CD4-positive, alpha-beta T cell treated with Interleukin-6 at 100 ng/mL for 8 hours (primary cell): ENCODE results near the gene YWHAQ.
"Not testable (repeated sequence)": the region's sequence is repeated elsewhere in the genome, so short reads cannot be mapped to it uniquely, and the experiment has no call there.

Source experiments
- DNase-seq: peaks from one replicate; pipeline ENCODE4 v3.0.0-alpha.2; 2020; ENCODE audit warnings: mixed read lengths, low spot score

The YWHAQ gene

GRCh38 chr2:9594366-9595054 is 36.3 kb downstream of the YWHAQ start:
- DNase-seq: no peak

- DNase-seq: no peak
Measured at GRCh38 chr2:9593925-9594324, 36.9 kb downstream of the YWHAQ start.

- DNase-seq: no peak
Measured at GRCh38 chr2:9592699-9593098, 38.1 kb downstream of the YWHAQ start.

GRCh38 chr2:9590641-9591040 is 40.2 kb downstream of the YWHAQ start:
- no peak for DNase-seq

- DNase-seq: no peak
Measured at GRCh38 chr2:9586465-9586864, 44.3 kb downstream of the YWHAQ start.

- no peak for DNase-seq
Measured at GRCh38 chr2:9585486-9585885, 45.3 kb downstream of the YWHAQ start.

- not testable (repeated sequence) for DNase-seq
Measured at GRCh38 chr2:9584902-9585301, 45.9 kb downstream of the YWHAQ start.

- no peak for DNase-seq
Measured at GRCh38 chr2:9582624-9583023, 48.2 kb downstream of the YWHAQ start.

GRCh38 chr2:9578467-9579235 is 52.1 kb downstream of the YWHAQ start:
- no peak for DNase-seq

- DNase-seq: no peak
Measured at GRCh38 chr2:9574331-9574730, 56.5 kb downstream of the YWHAQ start.

GRCh38 chr2:9573840-9574239 is 57.0 kb downstream of the YWHAQ start:
- no peak for DNase-seq

GRCh38 chr2:9573013-9573720 is 57.6 kb downstream of the YWHAQ start:
- DNase-seq: no peak

GRCh38 chr2:9570182-9571060 is 60.4 kb downstream of the YWHAQ start:
- DNase-seq: no peak

- no peak for DNase-seq
Measured at GRCh38 chr2:9565436-9566153, 65.2 kb downstream of the YWHAQ start.

- DNase-seq: no peak
Measured at GRCh38 chr2:9560628-9561027, 70.2 kb downstream of the YWHAQ start.

- no peak for DNase-seq
Measured at GRCh38 chr2:9558948-9559381, 71.8 kb downstream of the YWHAQ start.

- peak; percentile 11 for DNase-seq
Measured at GRCh38 chr2:9556121-9556743, 74.6 kb downstream of the YWHAQ start.

- DNase-seq: peak; percentile 83
Measured at GRCh38 chr2:9555297-9556120, 75.3 kb downstream of the YWHAQ start, which contains the start of gene ADAM17. ADAM17 (minus strand) TSS chr2:9555830; CDS start chr2:9555605, 225 bp downstream.

- DNase-seq: peak; percentile 17
Measured at GRCh38 chr2:9554921-9555296, 75.9 kb downstream of the YWHAQ start.
